Fibroblast of skin of back (primary cell): ENCODE data around the gene MCCC2.
"Not testable (repeated sequence)": the region's sequence is repeated elsewhere in the genome, so short reads cannot be mapped to it uniquely, and the experiment has no call there.

ENCODE experiments used
- DNase-seq: peaks from one replicate; pipeline ENCODE4 v3.0.0-alpha.2; 2013

MCCC2 gene

DNA sequence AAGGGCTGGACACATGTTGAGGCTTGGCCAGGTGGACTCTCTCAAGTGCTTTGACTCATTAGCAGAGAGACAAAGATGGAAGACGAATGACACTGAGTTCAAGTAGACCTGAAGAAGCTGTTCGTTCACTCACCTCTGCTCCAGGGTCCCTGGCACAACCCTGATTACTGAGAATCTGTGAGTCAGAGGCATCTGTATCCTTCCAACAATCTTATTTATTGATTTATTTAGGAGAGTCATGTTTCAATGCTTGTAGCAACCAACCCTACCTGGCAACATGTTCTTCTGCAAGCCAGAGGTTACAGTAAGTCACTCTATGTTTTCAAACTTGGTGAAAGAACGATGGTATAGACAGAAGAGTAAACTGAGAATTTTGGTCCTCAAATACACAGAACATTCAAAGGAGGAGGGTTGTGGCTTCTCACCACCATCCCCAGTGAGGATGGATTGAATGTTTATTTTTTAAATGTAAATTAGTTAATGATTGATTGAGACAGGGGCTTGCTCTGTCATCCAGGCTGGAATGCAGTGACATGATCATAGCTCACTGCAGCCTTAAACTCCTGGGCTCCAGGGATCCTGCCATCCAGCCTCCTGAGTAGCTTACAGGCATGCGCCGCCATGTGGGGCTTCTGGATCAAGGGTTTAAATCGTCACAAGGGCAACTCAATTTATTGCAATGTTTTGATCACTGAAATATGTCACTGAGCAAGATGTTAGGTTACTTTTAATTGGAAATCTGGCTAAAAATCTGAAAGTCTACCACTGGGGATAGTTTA, 76.2 kb downstream of the MCCC2 start:
- DNase-seq: no peak

DNA sequence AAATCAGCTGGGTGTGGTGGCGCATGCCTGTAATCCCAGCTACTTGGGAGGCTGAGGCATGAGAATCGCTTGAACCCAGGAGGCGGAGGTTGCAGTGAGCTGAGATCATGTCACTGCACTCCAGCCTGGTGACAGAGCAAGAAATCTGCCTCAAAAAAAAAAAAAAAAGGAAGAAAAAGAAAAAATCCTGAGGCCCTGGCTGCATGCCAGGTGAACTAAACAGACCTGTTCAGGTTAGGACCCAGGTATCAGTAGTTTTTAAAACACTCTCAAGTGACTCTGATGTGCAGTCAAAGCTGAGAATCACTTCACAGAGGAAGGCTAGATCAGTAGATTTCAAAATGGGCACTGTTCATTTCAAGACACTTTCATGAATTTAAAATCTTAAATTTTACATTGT, 77.5 kb downstream of the MCCC2 start:
- not testable (repeated sequence) for DNase-seq

DNA sequence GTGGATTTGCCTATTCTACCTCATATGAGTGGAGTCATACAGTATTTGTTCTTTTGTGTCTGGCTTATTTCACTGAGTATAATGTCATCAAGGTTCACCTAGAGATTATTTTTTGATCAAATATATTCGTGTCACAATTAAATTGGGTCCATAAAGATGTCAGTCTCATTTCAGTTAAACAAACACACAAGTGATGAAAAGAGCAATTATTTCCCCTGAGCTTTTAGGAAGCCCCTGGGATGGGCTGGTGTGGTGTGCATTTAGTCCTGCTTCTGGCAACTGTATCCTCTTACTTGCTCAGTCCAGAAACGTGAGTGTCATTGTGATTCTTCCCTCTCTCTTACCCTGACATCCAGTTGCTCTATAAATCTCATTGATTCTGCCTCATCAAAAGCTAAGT, 79.2 kb downstream of the MCCC2 start:
- no peak for DNase-seq

DNA sequence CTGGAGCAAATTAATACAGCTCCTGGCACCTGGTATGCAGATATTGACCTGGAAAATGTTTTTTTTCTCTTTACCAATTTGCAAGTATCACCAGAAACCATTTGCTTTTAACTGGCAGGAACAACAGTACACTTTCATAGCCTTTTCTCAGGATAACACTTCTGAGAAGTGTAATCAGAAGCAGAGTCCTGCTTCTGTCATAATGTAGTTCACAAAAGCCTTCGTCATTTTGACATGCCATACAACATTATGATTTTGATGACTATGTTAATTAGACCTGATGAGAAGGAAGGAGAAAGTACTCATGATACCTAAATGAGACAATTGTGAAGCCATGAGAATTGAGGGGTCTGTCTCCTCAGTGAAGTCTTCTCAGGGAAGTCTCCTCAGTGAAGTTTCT, 90.8 kb downstream of the MCCC2 start:
- DNase-seq: no peak

DNA sequence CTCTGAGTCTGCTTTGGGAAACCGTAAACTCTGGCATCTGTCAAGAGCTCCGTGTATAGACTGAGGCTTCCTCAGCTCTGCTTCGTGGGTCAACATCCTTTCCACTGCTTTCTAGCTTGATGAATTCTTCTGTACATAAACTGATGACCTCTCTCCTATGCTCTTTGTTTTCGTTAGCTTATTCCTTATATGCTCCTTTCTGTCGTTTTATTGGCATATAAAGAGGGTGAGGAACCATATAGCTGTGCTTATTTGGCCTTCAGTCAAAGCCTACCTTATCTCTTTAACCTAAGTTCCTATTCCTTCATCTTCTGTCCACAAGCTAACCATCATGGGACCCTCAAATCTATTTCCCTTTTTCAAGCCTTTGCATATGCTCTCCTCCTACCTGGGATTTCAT, 92.6 kb downstream of the MCCC2 start:
- DNase-seq: no peak

DNA sequence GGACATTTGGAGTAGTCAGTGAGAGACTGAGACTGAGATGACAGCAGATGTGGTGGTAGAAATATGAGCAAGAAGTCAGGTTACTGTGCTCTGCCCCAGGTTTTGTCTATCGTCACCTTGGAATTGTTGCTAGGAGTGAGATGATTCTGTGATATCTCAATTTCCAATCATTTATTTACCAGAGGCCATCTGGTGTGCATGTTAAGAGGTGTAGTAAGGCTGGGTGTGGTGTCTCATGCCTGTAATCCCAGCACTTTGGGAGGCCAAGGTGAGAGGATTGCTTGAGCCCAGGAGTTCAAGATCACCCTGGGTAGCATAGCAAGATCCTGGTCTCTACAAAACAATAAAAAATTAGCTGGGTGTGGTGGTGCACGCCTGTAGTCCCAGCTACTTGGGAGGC, 93.4 kb downstream of the MCCC2 start:
- no peak for DNase-seq

DNA sequence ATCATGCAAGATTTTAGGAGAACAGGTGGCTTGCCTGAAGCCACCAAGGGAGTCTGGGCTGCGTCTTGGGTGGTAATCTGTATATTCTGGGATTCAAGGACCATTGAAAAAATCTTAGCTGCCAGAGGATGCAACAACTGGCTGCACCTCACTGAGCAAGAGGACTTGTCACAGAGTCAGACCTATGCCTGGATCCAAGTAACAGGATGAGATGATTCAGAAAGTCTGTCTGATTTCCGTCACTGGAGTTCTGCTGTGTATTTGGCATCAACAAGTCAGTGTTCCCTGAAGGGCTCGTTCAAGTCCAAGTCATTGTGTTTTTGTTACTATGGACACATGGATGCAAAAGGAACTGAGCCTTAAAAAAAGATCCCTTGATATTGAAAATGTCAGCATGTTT, 94.2 kb downstream of the MCCC2 start:
- no peak for DNase-seq

DNA sequence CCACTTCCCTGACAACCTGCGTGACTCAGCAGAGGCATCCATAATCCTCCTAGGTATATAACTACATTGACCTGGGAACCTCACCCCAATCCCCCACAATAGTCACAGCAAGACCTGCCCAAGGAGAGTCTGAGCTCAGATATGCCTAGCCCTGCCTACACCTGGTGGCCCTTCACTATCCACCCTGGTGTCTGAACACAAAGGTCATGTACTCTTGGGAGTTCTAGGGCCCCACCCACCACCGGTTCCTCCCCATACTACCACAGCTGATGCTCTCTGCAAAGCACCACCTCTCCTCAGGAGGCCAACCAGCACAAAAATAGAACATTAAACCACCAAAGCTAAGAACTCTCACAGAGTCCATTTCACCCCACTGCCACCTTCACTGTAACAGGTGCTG, 97.2 kb downstream of the MCCC2 start:
- no peak for DNase-seq

DNA sequence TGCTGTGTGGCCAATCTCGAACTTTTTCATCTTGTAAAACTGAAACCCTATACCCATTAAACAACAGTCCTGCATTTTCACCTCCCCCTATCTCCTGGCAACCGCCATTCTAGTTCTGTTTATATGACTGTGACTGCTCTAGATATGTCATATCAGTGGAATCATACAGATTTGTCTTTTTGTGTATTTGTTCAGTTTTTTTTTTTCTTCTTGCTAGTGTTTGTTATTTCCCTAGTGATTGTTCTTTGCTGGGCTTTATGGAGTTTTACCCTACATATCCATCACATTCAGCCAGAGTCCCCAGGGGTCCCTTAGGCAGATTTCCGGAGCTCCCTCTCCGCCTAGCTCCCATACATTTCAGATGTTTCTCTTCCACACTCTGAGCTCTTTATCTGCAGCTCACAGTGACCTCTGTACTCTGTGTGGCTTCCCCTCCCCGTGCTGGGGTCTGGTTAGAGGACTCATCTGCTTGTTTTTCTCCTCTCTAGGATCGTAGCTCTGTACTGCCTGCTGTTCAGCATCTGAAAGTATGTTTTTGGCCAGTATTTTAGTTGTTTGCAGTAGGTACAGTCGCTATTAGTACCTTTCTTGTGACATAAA, 106.8 kb downstream of the MCCC2 start:
- no peak for DNase-seq

DNA sequence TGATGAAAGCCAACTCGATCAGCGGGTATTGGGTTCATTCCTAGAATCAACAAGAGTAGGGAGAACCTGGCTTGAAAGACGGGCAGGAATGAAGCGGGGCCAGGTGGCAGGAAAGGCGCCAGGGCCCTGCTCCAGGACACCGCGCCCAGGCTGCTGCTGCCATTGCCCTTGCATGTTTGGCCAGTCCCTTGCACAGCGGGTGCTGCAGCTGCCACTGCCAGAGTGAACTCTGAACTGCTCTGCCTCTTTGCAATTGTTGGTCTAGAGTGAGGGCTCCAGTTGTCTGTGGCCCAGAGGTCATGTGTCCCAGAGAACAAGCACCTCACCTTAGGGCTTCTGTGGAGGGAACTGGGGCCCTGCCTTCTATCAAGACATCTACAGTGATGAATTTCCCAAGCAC, 107.9 kb downstream of the MCCC2 start:
- no peak for DNase-seq

DNA sequence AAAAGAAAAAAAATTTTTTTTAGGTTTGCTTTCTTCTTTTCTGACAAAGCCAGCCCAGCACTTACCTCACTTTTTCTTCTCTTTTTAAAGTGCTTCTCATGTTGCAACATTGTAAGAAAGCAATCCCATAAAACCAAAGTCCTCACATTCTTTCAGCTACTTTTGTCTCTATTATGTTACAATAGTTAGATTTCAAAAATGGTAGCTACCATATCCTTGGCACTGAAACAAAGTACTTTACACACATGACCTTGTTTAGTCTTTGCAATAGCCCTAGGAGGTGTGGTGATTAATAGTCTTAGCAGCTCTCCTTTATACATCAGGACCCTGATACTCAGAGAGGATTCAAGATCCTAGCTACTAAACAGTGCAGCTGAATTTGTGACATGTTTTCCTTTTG, 108.5 kb downstream of the MCCC2 start:
- no peak for DNase-seq

DNA sequence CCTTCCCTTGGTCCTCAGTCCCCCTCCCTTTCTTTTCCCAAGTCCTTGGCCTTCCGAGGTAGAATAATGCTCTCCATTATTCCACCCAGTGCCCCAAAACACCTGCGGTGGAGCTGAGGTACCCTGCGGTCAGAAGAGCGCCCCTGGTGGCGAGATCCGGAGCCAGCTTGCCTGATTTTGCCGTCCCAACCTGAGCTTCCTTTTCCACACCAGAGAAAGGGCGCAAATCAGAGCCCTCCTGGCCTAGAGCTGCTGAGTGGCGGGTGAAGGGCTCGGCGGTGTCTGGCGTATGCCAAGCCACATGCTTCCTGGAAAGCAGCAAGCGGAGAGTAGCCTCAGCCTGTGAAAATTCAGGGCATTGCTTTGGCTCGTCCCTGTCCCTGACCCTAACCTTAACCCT, 110.8 kb downstream of the MCCC2 start:
- no peak for DNase-seq

DNA sequence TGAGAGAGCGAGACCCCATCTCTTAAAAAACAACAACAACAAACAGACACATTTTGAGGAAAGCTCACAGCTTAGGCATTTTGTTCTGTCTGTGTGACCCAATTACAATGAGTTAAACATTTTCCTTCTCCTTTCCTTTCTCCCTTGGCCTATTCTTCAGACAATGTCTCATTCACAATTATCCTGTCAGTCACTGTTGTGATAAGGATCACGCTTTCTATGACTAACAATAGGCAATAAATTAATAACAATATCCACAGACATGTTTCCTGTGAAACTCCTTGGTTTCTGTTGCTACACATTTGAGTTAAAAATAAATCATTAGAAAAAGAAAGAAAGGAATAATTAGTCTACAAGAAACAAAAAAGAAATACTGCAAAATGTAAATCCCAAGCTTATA, 112.1 kb downstream of the MCCC2 start:
- DNase-seq: no peak

DNA sequence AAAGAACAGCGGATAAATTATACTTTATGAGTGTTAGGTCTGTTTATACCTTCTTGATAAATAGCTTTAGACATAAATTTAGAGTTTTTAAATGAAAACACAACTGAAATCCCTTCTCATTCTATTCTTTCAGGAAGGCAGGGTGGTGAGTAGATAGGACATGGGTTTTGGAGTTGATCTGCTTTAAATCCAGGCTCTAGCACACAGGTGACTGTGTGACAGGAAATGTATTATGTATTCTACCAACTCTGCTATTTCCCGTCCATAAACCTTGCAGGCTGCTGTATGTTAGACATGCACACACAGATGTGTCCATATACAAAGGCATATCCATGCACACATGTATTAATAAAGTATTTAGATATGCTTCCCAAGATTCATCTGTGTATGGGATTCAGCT, 112.6 kb downstream of the MCCC2 start:
- DNase-seq: no peak

DNA sequence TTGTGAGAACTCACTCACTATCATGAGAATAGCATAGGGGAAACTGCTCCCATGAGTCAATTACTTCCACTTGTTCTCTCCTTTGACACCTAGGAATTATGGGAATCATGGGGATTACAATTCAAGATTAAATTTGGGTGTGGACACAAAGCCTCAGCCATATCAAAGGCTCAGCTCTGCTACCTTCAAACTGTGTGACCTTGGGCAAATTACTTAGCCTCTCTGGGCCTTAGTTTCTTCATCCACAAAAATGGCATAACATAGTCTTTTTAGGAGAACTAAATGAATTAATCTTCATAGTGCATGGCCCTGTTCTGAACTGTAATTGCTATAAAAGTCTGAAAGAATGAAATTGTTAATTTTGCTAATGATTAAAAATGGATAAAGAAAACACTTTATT, 113.7 kb downstream of the MCCC2 start:
- no peak for DNase-seq

DNA sequence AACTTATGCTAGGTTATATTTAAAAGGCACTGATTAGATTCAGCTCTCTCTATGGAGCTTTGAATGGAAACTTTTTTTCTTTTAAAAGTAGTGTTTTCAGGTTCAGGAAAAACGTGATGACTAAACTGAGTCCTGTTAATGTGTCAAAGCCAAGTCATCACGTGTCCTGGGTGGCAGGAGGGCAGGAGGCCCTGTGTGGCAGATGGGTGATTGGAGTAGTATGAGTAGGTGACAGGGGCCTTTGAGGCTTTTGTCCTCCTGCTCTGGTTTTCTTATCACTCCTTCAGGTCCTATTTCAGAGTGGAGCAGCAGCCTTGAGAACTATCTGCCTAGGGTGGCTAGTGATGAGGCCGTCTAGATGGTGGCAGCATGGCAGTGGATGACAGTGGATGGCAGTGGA, 114.3 kb downstream of the MCCC2 start:
- no peak for DNase-seq

DNA sequence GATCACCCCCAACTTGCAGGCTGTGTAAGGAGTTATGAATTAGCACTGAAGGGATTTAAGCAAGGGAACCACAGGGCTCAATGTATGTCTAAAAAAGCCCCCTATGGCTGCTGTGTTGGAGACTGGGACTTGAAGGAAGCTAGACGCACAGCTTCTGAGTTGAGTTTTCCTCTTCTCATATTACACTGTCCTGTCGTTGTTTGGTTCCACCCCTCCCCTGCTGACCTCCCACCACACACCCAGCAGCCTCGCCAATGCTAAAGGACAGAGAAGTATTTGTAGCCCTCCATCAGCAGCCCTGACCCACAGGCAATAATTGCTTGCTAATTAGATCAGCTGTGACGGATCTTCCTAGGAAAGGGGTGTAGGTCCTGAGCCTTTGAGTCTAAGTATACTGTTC, 116.8 kb downstream of the MCCC2 start:
- DNase-seq: no peak

DNA sequence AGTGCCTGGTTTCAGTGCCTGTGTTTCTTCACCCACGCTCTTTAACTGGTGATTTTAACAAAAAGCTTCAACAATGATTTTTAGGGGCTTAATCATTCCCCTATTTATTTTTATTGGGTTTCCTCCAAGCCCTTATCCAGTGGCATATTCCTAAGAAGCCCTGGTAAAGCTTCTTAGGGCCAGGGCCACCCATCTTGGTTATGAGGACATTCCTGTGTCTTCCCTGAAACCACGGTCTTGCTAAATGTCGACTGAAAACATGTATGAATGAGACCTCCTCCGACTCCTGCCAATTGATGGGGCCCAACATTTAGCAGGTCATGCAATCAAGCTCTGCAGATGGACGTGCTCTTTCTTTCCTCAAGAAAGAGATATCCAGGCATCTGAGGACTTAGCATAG, 118.3 kb downstream of the MCCC2 start:
- peak; percentile 36 for DNase-seq

DNA sequence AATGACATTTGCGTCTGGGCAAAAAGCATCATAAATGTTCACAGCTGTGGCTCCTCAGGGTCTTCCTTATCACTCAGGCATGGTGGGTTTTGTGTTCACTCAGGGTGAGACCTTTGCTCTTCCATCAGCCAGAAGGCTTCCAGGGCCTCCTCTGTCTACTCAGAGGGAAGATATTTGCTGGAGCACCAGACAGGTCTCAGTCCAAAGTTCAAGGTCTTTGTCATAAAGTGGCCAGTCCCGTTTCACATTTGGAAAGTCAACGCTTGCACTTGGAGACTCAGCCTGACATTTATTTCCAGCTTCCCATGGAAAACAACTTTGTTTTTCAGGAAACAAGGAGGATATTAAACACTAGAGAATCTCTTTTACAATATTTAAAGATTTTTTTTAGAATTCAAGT, 119.8 kb downstream of the MCCC2 start:
- no peak for DNase-seq
